MCF 10A (cell line): ENCODE measurements around the gene ADARB1. TPM values are rescaled to one million over a fixed set of nuclear protein-coding genes. Genes with fewer than 3 reads are reported as not detected.

Source experiments
- BruUV-seq: library from RNA; stranded (reverse); fragments of 400-500 nt; replicated peaks from 2 replicates; lab custom pipeline; 2021; lab: Mats Ljungman, UMichigan
- CTCF ChIA-PET: fragments of 300-600 bp; sonication (Branson Sonifier 250); formaldehyde crosslinking; extraction: SDS; loops from one replicate; lab custom pipeline; 2021; ENCODE audit warnings: antibody characterized with exemption, inconsistent platforms; lab: Yijun Ruan, JAX
- POLR2A ChIA-PET: fragments of 300-600, 350-650 bp; sonication (Branson Sonifier 250); formaldehyde crosslinking; extraction: SDS; loops from one replicate; lab custom pipeline; 2020; ENCODE audit warnings: antibody characterized with exemption, inconsistent platforms; lab: Yijun Ruan, JAX
- DNase-seq: peaks from one replicate; pipeline ENCODE4 v3.0.0-alpha.2; 2018; ENCODE audit not compliant: unreplicated experiment
- H3K27ac Mint-ChIP-seq: one replicate; pipeline ENCODE4 v1.8.0; 2022; ENCODE audit warnings: mild to moderate bottlenecking, low read depth, mixed read lengths; ENCODE audit not compliant: unreplicated experiment
- H3K27me3 Mint-ChIP-seq: one replicate; pipeline ENCODE4 v1.8.0; 2022; ENCODE audit warnings: mixed read lengths; ENCODE audit not compliant: insufficient read depth, unreplicated experiment
- H3K36me3 Mint-ChIP-seq: one replicate; pipeline ENCODE4 v1.8.0; 2022; ENCODE audit warnings: mild to moderate bottlenecking, moderate library complexity, mixed read lengths; ENCODE audit not compliant: insufficient read depth, unreplicated experiment
- H3K4me1 Mint-ChIP-seq: one replicate; pipeline ENCODE4 v1.8.0; 2022; ENCODE audit warnings: mixed read lengths; ENCODE audit not compliant: insufficient read depth, unreplicated experiment
- H3K4me3 Mint-ChIP-seq: one replicate; pipeline ENCODE4 v1.8.0; 2022; ENCODE audit warnings: mild to moderate bottlenecking, moderate library complexity, mixed read lengths; ENCODE audit not compliant: unreplicated experiment
- H3K9me3 Mint-ChIP-seq: one replicate; pipeline ENCODE4 v1.8.0; 2022; ENCODE audit warnings: mixed read lengths; ENCODE audit not compliant: unreplicated experiment
- CTCF ChIP-seq: fragments of 200-600 bp; IDR thresholded peaks from one replicate; pipeline ENCODE4 v1.8.0; 2022; ENCODE audit warnings: antibody characterized with exemption, mild to moderate bottlenecking; ENCODE audit not compliant: unreplicated experiment
- intact Hi-C: fragments of 100-400 bp; cut with micrococcal nuclease; formaldehyde crosslinking; loops from 2 replicates; pipeline ENCODE4 v1.14.1; 2022
- total RNA-seq: library from RNA; stranded (reverse); gene quantifications from 2 replicates; pipeline ENCODE4 v1.2.3, GENCODE V29; 2022

The ADARB1 gene
- total RNA-seq, 1 experiment from 2014 or later = 19.4 TPM

DNA sequence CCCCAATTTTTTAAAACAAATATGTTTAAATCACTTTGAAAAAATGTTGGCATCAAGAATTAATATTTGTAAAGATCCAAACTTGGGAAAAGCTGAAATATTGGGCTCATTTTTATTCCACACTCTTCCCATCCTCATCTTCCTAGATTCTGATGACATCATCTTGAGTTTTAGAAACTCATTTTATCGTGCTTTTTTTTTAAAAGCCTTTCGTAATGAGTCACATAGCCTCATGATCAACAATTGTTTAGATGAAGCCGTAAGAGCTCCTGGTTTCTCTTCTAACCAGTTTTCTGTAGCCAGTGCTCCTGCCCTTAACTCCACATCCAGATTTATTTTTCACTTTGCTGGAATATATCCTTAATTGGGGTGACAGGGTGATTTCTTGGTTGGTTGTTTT lies 134.7 kb downstream of the ADARB1 start:
- peaks cover 26% of the 10 kb centered on the region for H3K36me3 Mint-ChIP-seq

GRCh38 chr21:45209685-45210284 lies 135.4 kb downstream of the ADARB1 start:
- H3K27ac Mint-ChIP-seq = no peak overlapping the region
- H3K36me3 Mint-ChIP-seq = peaks cover 22% of the 10 kb centered on the region
- POLR2A ChIA-PET = no interaction called here
- no TSS peak for BruUV-seq
- intact Hi-C loops = no loop called here
- no peak overlapping the region for H3K4me3 Mint-ChIP-seq
- no peaks in the 10 kb centered on the region for H3K27me3 Mint-ChIP-seq
- no peaks in the 10 kb centered on the region for H3K9me3 Mint-ChIP-seq
- H3K4me1 Mint-ChIP-seq = no peaks in the 10 kb centered on the region
- no peak for TF ChIP-seq CTCF
- DNase-seq = no peak
- CTCF ChIA-PET = no interaction called here

More for the DNA sequence above, 134.7 kb downstream of the ADARB1 start:
- Mint-ChIP-seq H3K27me3 (no peaks in the 10 kb centered on the region), H3K4me1 (no peaks in the 10 kb centered on the region), H3K27ac (no peak overlapping the region), H3K9me3 (no peaks in the 10 kb centered on the region), H3K4me3 (no peak overlapping the region)
- no TSS peak for BruUV-seq
- TF ChIP-seq CTCF = no peak
- intact Hi-C loops = no loop called here
- DNase-seq = peak; percentile 8
- CTCF ChIA-PET = no interaction called here
- POLR2A ChIA-PET = interaction anchor here (0.7 kb wide), 1 partner anchor 869 kb away, joined by 3 read pairs; no protein-coding TSS in a partner anchor

DNA sequence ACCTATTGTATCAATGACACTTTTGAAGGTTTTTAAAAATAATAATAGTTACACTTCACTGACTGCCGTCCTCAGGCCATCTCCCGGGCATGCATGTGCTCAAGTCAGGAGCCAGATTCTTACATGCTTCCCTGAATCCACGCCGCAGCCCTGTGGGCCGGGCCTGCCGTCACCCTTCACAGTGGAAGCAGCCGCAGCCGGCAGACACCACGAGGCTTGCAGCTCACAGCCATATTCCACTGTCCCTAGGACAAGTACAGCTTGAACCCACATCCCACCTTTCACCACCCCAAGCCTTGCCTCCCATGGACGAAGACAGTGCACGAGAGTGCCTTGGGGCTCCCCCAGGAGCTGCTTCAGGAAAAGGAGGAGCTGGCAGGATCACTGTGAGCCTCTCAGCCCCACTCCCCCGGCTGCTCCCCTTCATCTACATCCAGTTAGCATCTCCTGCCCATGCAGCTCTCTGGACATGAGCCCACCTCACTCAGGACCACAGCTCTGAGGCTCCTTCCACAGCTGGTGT lies 136.1 kb downstream of the ADARB1 start:
- H3K9me3 Mint-ChIP-seq = no peaks in the 10 kb centered on the region
- ChIA-PET CTCF (interaction anchor here (1.3 kb wide), 1 partner anchor 70 kb away, joined by 3 read pairs; no protein-coding TSS in a partner anchor), POLR2A (no interaction called here)
- no TSS peak for BruUV-seq
- no peak for DNase-seq
- no peak for TF ChIP-seq CTCF
- intact Hi-C loops = no loop called here
- no peaks in the 10 kb centered on the region for H3K4me1 Mint-ChIP-seq
- H3K36me3 Mint-ChIP-seq = peaks cover 19% of the 10 kb centered on the region
- no peak overlapping the region for H3K4me3 Mint-ChIP-seq
- no peaks in the 10 kb centered on the region for H3K27me3 Mint-ChIP-seq
- no peak overlapping the region for H3K27ac Mint-ChIP-seq

GRCh38 chr21:45211661-45212060 lies 137.3 kb downstream of the ADARB1 start:
- Mint-ChIP-seq H3K4me3 (no peak overlapping the region), H3K4me1 (no peaks in the 10 kb centered on the region), H3K9me3 (no peaks in the 10 kb centered on the region), H3K27me3 (no peaks in the 10 kb centered on the region), H3K27ac (no peak overlapping the region), H3K36me3 (peaks cover 19% of the 10 kb centered on the region)
- BruUV-seq = no TSS peak
- no peak for DNase-seq
- ChIA-PET POLR2A (no interaction called here), CTCF (interaction anchor here (0.9 to 1.3 kb wide), 2 partner anchors 16 to 71 kb away, joined by 3 read pairs; no protein-coding TSS in a partner anchor)
- intact Hi-C loops = no loop called here
- TF ChIP-seq CTCF = no peak
